Cerebellar cortex (tissue), 1 donor: ENCODE results near the gene TYMS.
A peak's percentile ranks its signal among the peaks of the same experiment; 100 is the strongest.

Experiments
- DNase-seq: peaks from one replicate; pipeline ENCODE4 v3.0.0-alpha.2; 2015; ENCODE audit warnings: low spot score

TYMS gene

DNA sequence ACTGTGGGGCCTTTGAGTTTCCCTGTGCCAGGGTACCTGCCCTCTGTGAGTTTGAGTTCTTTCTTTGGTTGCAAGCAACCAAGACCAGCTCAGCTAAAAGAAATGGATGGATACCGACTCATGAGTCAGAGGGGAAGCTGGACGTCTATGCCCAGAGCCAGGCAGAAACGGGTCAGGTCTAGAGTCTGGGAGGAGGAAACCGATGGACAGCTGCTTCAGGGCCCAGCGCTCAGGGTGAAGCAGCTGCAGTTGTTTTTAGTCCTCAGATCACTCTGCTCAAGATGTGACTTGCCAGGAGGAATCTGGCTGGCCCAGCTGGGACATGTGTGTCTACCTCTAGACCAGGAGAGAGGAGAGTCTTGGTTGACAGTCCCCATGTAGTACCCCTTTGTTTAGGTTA lies 10.1 kb upstream of the TYMS start:
- DNase-seq, result no peak

DNA sequence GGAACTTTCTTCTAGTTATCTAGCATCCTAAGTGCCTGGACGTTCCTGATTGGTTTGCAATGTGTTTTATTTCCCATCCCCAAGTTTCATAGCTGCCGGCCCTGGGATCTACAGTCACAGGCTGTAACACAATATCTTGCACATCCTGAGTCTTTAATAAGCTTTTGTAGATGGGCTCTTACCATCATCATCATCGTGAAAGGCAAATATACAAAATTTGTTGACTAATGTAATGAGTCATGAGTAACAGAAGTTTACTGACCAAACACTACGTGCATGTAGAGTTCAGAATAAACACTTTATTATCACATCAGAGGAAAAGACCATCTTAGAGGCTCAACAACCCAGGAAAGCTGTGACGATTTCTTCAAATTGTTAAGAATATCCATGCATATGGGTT lies 8.1 kb upstream of the TYMS start:
- DNase-seq, result no peak

DNA sequence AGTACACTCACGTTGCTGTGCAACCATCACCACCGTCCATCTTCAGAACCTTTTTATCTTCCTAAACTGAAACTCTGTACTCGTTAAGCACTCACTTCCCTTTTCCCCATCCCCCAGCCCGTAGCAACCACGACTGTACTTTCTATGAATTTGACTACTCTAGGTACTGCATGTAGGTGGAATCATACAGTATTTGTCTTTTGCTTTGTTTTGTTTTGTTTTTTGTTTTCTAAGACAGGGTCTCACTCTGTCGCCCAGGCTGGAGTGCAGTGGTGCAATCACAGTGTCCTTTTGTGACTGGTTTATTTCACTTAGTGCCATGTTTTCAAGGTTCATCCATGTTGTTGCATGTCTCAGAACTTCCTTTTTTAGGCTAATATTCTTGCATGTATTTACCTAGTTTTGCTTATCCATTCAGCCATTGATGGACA lies 7.0 kb upstream of the TYMS start:
- DNase-seq, result no peak

DNA sequence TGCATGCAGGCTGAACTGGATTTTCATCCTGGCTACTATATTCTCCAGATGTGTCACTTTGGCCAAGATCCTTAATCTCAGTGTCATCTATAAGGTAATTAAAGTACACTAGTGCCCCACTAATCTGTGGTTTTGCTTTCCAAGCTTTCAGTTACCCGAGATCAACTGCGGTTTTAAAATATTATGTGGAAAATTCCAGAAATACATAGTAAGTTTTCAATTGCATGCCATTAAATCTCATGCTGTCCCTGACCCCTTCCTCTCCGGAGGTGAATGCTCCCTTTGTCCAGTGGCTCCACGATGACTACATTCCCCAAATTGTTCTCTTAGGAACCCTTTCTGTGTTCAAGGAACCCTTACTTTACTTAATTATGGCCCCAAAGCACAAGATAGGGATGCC lies 5.3 kb upstream of the TYMS start:
- DNase-seq, result no peak

DNA sequence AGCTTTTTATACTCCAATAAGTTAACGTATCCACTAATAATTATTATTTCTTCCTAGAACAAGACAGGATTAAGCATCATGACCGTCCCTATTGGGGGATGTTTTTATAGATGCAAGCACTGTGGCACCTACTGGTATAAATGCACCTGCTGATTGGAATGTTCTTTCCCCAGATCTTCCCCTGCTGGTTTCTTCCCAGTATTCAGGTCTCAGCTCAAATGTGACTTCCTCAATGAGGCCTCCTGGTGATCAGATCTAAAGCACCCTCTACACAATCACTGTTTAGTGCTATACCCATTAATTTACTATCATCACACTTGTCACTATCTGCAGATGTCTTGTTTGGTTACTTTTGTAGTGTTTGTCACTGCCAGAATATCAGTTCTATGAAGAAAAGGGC lies 3.9 kb upstream of the TYMS start:
- no peak for DNase-seq

DNA sequence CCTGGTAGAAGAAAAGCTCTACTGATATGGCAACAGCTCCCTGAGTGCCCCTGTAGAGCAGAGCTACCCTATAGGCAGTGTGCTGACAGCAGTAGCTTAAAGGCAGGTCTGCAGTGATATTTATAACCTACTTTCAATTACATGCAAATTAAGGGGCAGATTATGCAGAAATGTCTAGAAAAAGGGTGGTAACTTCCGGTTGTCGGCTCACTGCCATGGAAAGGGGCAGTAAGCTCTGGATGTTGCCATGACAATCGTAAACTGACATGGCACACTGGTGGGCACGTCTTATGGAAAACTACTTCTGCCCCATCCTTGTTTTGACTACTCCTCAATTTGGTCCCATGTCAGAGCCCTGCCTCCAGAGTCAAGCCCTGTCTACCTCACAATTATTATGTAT lies 2.9 kb upstream of the TYMS start:
- no peak for DNase-seq

DNA sequence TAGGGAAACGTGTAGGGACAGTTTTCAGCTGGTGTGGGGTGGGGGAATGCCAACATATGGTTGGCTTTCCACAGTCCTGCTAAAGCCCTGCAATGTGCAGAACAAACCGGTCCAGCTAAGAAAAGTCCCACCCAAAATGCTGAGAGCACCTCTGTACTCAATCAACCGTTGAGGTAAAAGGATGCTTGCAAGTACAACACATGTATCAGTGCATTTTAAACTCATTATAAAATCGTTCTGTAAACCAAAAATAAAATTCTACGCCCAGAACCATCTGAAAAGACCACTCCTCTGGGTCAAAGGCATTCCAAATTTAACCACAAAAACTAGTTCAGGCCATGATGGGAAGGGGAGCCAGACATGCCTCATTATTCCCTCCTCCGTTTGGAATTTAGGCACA lies 2.0 kb upstream of the TYMS start:
- DNase-seq, result no peak

DNA sequence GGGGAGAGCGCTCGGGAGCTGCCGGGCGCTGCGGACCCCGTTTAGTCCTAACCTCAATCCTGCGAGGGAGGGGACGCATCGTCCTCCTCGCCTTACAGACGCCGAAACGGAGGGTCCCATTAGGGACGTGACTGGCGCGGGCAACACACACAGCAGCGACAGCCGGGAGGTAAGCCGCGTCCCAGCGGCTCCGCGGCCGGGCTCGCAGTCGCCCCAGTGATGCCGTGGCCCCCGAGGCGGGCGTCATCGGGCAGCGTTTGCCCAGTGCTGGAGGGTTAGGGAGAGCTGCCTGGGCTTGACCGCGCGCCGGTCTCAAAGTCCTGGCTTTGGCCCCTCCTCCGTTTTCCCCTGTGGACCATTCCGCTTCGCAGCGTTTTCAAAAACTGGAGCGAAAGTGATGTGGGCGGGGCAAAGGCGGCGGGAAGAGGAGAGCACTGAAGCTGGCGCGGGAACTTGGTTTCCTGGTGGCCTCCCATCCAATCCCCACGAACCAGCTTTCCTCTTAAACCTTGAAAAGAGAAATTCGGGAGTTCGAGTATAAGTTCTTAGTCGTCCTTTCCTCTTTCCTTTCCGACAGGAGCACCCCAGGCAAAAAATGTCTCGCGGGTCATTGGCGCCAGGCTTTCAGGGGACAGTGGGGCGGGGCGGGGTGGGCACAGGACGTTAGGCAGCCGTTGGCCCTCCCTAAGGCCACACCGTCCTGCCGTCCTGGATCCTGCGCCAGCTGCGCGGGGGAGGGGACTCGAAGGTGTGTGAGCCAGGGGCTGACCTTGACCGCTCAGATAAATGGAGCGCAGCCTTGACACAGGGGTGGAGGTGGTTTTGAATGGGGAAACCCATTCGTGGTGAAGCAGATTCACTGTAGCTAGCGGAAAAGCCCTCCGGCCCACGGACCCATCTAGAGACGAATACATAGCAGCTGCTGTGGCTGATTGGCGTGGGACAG lies 821 bp downstream of the TYMS start:
- DNase-seq, result peak; percentile 83

DNA sequence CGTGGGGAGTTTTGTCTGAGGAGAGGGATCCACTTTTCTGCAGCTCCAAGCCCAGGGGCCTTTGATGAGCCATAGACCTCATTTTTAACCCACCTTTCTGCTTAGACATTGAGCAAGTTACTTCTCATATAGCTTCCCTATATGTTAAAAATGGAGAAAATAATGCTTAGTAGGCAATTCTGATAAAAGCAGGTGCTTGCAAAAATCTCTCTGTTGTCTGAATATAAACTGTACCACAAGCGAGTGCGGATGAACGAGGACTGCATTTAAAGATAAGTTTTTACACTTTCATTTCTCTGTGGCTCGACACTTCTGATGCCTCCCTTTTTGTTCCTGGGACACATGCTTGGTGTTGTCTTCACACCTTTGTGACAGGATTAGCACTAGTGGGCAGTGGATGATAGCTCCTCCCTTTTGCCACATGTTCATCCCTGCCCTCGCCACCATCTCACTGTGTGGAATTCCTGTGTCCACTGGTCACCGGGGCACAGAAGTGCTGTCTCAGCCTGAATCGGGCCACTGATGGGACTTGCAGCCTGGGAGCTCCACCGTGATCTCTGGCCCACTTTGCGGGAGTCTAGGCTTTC lies 1.6 kb downstream of the TYMS start:
- DNase-seq, result no peak

DNA sequence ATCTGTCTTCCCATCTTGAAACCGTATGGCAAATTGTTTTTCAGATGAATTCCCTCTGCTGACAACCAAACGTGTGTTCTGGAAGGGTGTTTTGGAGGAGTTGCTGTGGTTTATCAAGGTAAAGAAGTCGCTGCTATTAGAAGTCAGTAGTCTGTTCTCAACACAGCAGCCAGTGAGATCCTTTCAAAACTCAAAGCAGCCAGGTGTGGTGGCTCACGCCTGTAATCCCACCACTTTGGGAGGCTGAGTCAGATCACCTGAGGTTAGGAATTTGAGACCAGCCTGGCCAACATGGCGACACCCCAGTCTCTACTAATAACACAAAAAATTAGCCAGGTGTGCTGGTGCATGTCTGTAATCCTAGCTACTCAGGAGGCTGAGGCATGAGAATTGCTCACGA lies 2.1 kb downstream of the TYMS start:
- no peak for DNase-seq

DNA sequence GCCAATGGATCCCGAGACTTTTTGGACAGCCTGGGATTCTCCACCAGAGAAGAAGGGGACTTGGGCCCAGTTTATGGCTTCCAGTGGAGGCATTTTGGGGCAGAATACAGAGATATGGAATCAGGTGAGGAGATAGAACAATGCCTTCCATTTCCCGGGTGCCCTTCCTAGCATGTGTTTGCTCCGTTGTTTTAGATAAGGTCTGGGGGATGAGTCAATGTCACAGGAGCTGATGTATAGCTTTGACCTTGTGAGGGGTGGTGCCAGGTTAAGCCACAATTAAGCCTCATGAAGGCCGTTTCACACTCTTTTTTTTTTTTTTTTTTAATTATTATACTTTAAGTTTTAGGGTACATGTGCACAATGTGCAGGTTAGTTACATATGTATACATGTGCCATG lies 4.7 kb downstream of the TYMS start:
- DNase-seq, result no peak

DNA sequence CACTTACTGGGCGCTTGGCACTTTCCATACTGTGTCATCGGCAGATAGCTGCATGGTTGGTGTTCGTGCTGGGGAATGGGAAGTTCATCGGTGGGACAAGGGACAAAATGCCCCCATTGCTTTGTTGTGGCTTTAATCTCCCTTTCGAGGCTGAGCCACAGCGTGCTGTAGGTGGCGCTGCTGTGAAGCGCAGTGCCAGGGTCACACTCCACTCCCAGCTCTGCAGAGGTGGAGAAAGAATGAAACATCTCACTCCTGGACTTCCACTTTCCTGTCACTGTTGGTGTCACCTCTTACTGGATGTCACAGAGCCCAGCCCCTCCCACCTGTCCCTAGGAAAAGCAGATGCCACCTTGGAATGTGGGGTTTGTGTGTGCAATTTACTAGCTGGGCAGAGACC lies 8.7 kb downstream of the TYMS start:
- no peak for DNase-seq

DNA sequence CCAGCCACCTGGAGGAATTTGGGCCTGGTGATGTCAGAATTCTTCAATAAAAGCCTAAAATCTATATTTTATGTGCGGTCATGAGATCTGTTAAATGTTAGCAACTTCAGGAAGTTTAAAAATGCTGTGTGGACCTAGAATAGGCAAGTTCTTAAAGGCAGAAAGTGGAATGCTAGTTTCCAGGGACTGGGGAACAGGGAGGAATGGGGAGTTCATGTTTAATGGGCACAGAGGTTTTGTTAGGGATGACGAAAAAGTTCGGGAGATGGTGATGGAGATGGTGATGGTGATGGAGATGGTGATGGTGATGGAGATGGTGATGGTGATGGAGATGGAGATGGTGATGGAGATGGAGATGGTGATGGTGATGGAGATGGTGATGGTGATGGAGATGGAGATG lies 9.2 kb downstream of the TYMS start:
- DNase-seq, result no peak

DNA sequence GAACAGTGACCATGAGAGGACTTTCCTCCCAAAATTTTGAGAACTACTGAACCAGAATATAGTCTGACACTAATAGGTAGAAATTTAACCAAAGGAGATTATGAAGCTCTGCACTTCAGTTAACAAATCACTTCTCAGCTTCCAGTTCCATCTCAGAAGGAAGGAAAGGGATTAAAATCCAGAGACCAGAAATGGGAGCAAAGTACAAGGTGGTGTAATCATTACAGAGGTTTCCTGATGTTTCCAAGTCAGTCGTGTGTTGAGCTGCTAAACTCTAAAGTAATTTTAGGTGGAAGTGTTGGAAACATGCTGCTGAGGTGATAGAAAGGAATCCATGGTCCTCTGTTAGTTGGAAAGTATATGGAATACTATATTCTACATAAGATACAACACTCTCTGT lies 10.8 kb downstream of the TYMS start:
- DNase-seq, result no peak

DNA sequence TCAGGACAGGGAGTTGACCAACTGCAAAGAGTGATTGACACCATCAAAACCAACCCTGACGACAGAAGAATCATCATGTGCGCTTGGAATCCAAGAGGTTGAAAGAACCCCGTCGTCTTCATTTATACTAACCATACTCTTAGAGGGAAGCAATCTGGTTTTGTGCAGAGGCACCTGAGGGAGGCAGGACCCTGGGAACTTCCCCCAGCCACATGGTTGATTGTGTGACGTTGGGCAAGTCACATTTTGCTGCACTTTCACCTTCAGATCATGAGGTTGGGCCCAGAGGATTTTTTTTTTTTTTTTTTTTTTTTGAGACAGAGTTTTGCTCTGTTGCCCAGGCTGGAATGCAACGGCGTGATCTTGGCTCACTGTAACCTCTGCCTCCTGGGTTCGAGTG lies 11.6 kb downstream of the TYMS start:
- no peak for DNase-seq

DNA sequence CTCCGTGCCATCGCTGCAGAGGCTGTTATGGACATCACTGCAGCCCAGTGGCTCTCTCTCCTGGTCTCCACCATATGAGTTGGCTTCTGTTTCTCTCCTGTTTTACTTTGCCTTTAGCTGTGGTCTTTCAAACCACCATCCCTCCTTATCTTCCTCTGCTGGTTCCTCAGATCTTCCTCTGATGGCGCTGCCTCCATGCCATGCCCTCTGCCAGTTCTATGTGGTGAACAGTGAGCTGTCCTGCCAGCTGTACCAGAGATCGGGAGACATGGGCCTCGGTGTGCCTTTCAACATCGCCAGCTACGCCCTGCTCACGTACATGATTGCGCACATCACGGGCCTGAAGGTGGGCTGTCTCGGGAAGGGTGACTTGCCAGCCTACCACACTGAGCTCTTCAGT lies 13.1 kb downstream of the TYMS start:
- DNase-seq, result no peak

DNA sequence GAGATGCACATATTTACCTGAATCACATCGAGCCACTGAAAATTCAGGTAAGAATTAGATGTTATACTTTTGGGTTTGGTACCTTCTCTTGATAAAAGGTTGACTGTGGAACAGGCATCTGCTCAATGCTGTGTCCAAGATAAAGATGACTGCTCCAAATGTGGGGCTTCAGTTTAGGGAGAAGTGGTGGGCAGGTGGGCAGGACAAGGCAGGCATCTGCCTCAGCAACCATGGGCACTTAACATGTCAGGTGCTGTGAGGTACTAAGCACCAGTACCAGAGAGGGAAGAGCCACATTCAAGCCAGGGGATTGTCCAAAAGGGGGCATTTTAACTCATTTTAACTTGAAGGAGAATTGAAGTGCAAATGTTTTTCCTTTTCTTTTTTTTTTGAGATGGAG lies 14.0 kb downstream of the TYMS start:
- no peak for DNase-seq

DNA sequence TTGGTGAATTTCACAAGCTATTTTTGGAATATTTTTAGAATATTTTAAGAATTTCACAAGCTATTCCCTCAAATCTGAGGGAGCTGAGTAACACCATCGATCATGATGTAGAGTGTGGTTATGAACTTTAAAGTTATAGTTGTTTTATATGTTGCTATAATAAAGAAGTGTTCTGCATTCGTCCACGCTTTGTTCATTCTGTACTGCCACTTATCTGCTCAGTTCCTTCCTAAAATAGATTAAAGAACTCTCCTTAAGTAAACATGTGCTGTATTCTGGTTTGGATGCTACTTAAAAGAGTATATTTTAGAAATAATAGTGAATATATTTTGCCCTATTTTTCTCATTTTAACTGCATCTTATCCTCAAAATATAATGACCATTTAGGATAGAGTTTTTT lies 15.9 kb downstream of the TYMS start:
- no peak for DNase-seq

DNA sequence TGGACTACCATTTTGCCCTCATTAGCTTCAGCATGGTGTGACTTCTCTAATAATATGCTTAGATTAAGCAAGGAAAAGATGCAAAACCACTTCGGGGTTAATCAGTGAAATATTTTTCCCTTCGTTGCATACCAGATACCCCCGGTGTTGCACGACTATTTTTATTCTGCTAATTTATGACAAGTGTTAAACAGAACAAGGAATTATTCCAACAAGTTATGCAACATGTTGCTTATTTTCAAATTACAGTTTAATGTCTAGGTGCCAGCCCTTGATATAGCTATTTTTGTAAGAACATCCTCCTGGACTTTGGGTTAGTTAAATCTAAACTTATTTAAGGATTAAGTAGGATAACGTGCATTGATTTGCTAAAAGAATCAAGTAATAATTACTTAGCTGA lies 16.3 kb downstream of the TYMS start:
- DNase-seq, result no peak

DNA sequence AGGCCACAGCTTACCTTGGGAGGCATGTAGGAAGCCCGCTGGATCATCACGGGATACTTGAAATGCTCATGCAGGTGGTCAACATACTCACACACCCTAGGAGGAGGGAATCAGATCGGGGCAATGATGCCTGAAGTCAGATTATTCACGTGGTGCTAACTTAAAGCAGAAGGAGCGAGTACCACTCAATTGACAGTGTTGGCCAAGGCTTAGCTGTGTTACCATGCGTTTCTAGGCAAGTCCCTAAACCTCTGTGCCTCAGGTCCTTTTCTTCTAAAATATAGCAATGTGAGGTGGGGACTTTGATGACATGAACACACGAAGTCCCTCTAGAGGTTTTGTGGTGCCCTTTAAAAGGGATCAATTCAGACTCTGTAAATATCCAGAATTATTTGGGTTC lies 17.9 kb downstream of the TYMS start:
- DNase-seq, result no peak

DNA sequence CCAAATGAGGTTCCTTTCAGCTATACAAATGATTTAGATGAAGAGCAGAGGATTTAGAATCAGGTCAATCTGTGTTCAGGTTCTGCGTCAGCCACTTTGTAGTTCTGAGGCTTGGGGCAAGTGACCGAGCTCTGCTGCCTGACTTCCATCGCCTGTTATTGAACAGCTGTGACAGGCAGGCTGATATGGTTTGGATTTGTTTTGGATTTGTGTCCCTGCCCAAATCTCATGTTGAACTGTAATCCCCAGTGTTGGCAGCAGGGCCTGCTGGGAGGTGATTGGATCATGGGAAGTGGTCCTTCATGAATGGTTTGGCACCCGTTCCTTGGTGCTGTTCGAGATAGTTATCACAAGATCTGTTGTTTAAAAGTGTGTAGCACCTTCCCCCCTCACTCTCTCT lies 18.6 kb downstream of the TYMS start:
- no peak for DNase-seq

DNA sequence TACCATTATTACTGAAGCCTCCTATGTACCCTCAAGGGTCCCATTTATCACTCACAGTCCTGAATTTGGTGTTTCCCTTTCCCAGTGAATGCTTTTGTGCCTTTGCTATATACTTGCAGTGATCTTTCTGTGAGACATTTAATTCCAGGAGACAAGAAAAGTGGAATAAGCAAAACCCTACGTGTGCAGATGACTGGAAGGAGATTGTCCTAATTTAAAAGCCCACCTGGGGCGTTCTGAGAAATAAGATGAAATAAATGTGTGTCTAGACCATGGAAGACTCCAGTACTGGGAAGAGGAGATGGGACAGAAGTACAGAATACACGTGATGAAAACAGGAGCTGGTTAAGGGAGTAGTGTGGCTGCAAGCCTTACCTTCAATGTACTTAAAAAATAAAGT lies 19.3 kb downstream of the TYMS start:
- DNase-seq, result no peak

DNA sequence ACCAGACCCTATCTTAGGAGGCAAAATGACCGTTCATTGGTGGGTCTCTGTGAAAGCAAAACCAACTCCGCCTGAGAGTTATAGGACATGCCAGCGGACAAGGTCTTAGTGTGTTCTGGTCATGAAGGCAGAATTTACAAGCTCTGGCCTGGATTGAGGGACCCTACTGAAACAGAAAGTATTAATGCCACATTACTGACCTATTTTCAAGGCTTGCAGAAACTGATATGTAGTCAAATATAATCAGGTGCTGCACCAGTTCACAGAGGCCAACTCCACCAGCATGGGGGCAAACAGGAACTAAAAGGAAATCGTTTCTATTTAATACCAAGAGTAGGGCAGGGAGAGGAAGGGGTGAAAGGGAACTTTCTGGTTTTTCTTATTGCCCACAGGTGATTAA lies 19.7 kb downstream of the TYMS start:
- DNase-seq, result no peak

DNA sequence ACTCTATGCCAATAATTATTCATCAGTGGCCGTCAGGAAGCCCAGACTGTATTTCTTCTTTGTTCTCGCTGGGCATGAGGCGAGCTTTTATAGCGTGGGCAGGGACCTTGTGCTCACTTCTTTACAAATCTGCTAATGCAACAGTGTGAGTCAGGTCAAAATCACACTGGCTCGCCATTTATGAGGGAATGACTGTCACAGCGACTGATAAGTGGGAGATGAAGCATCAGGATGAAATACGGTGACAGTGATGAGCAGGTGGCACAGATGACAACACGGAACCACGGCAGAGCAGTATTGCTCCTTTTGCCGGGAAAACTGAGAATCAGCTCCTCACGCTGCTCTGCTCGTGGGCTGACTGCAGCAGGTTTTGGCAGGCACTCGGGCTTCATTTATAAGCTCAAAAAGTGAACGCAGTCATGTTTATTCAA lies 20.5 kb downstream of the TYMS start:
- DNase-seq, result no peak
